Cardiac muscle cell (in vitro differentiated cells and primary cell): ENCODE data around the gene SLIT3. TPM values are rescaled to one million over a fixed set of nuclear protein-coding genes. Genes with fewer than 3 reads are reported as not detected.

Experiments
- DNase-seq, 2 donors: peaks; one replicate each; pipeline versions ENCODE4 v3.0.0 to v3.0.0-alpha.2; 2010 to 2017; ENCODE audit warnings: low read depth in 1 of 2, low spot score in 1 of 2
- H3K27ac ChIP-seq: fragments of 200-600 bp; sonication (generic); 2 replicates; pipeline ENCODE4 v1.5.1; 2016
- H3K27me3 ChIP-seq: fragments of 200-600 bp; sonication (generic); 2 replicates; pipeline ENCODE4 v1.6.0; 2016; ENCODE audit warnings: control low read depth
- H3K36me3 ChIP-seq: fragments of 200-600 bp; sonication (generic); 2 replicates; pipeline ENCODE4 v1.5.1; 2016; ENCODE audit warnings: control low read depth
- H3K4me1 ChIP-seq: fragments of 200-600 bp; sonication (generic); 2 replicates; pipeline ENCODE4 v1.8.1; 2017; ENCODE audit warnings: low read depth, mild to moderate bottlenecking, mixed run types
- H3K4me3 ChIP-seq: fragments of 200-600 bp; sonication (generic); 2 replicates; pipeline ENCODE4 v1.5.1; 2016; ENCODE audit warnings: mild to moderate bottlenecking
- H3K9me3 ChIP-seq: fragments of 200-600 bp; sonication (generic); 2 replicates; pipeline ENCODE4 v1.5.1; 2017; ENCODE audit warnings: low read depth, mild to moderate bottlenecking, control low read depth
- polyA plus RNA-seq: library from polyadenylated mRNA; unstranded; fragments of >200 nt; fragmentation: Nextera tagmentation; extraction: Ambion mirVana; gene quantifications from 2 replicates; pipeline ENCODE4 v1.2.1, GENCODE V29; 2016
- total RNA-seq: library from RNA; depleted of rRNA; stranded (reverse); fragments of >200 nt; gene quantifications from 2 replicates; pipeline ENCODE4 v1.2.3, GENCODE V29; 2016
- TF ChIP-seq, protein P1 (sequence below): IDR thresholded peaks from 2 replicates; pipeline ENCODE4 v1.5.1; 2012; ENCODE audit warnings: low read depth, mild to moderate bottlenecking, low read length

The SLIT3 gene
- total and polyA plus RNA-seq, 2 experiments from 2014 or later: 50.7 to 111 TPM

DNA sequence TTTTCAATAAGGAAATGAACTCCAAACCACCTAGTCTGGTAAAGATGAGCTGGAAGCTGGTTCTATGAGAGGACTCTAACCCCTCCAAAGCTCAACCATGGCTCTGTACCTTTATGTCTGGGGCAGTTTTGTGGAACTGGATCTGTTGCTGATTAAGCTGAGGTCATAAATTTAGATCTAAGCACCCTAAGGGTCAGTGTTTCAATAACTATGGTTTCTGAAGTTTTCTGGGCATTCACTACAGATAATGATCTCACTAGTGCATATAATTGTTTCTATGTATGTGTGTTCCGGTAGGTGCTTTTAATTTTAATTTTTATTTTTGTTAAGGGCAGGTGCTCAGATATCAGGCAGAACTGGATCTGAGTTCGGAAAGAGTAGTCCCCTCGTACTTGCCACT lies 463.1 kb downstream of the SLIT3 start:
- H3K4me3 ChIP-seq: no peak overlapping the region
- TF ChIP-seq, protein P1, sequence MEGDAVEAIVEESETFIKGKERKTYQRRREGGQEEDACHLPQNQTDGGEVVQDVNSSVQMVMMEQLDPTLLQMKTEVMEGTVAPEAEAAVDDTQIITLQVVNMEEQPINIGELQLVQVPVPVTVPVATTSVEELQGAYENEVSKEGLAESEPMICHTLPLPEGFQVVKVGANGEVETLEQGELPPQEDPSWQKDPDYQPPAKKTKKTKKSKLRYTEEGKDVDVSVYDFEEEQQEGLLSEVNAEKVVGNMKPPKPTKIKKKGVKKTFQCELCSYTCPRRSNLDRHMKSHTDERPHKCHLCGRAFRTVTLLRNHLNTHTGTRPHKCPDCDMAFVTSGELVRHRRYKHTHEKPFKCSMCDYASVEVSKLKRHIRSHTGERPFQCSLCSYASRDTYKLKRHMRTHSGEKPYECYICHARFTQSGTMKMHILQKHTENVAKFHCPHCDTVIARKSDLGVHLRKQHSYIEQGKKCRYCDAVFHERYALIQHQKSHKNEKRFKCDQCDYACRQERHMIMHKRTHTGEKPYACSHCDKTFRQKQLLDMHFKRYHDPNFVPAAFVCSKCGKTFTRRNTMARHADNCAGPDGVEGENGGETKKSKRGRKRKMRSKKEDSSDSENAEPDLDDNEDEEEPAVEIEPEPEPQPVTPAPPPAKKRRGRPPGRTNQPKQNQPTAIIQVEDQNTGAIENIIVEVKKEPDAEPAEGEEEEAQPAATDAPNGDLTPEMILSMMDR: no peak
- no peaks in the 10 kb centered on the region for H3K27me3 ChIP-seq

DNA sequence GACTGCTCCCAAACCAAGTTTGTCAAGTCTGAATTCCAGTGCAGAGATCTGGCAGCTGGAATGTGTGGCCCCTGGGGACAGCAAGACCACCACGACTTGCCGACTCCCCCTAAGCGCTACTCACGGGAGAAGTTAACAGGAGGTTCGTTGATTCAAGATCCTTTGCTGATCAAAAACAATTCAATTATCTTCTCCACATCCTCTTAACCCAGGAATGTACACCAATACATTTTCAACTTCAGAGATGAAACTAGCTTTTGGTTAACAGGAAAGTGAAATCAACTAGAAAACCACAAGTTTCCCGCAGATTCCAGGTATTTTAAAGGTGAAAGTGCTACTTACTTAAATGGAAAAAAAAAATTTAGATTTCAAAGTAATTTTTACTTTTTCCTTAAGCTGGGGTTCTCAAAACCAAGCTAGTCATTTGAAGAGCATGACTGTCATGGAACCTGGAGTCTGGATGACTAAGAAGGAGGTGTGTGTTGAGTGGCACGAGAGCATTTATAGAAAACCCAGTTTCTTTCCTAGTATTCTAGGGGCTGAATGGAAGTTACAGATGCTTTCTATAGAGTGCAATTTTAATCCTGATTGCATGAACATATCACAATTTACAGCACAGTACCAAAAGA lies 464.2 kb downstream of the SLIT3 start:
- H3K36me3 ChIP-seq: no peaks in the 10 kb centered on the region
- H3K27ac ChIP-seq: no peak overlapping the region
- peaks cover 6% of the 10 kb centered on the region for H3K4me1 ChIP-seq
- no peaks in the 10 kb centered on the region for H3K27me3 ChIP-seq
- H3K4me3 ChIP-seq: no peak overlapping the region
- no peak for DNase-seq
- H3K9me3 ChIP-seq: no peaks in the 10 kb centered on the region
- TF ChIP-seq, protein P1: no peak

More for the DNA sequence above, 463.1 kb downstream of the SLIT3 start:
- Histone ChIP-seq H3K4me1 (peaks cover 12% of the 10 kb centered on the region), H3K27ac (no peak overlapping the region), H3K36me3 (no peaks in the 10 kb centered on the region), H3K9me3 (no peaks in the 10 kb centered on the region)
- no peak for DNase-seq

DNA sequence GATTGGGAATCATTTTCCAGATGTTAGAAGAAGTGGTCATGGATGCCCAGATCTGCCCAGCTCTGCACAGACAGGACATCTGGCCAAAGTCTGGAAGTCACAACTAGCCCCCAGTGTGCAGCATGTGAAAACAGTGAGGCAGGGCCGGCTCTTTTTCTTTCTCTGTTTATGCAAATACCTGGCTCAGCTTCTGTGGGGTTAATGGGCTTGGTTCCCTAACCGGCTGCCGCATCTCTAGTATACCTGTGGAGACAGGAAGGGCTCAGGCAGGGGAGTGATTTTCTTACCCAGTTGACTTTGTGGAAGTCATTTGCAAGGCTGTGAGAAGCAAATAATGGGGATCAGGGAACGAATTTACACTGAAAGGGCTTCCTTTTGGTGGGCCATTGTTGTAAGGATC lies 467.0 kb downstream of the SLIT3 start:
- no peaks in the 10 kb centered on the region for H3K27me3 ChIP-seq
- H3K9me3 ChIP-seq: no peaks in the 10 kb centered on the region
- no peak overlapping the region for H3K4me3 ChIP-seq
- TF ChIP-seq, protein P1: no peak
- peaks cover 6% of the 10 kb centered on the region for H3K4me1 ChIP-seq
- H3K27ac ChIP-seq: no peak overlapping the region
- no peak for DNase-seq
- H3K36me3 ChIP-seq: no peaks in the 10 kb centered on the region

DNA sequence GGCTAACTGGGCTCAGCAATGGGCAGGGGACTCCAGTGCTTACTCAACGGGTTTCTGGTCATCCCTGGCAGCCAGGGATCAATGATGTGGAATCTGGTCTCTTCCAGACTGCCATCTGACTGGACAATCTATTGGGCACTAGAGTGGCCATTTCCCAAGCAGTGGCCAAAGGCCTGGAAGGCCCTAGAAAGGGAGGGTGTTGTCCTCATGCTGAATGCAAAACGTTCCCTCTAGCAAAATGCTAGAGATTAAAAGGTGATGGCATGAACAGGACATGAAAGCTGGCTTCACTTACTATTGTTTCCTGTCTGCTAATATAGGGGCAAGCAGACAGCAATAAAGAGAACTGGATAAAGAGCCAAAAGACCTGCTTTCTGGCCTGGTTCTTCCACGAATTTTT lies 467.6 kb downstream of the SLIT3 start:
- DNase-seq: no peak
- H3K36me3 ChIP-seq: no peaks in the 10 kb centered on the region
- TF ChIP-seq, protein P1: no peak
- H3K4me3 ChIP-seq: no peak overlapping the region
- no peaks in the 10 kb centered on the region for H3K27me3 ChIP-seq
- no peaks in the 10 kb centered on the region for H3K9me3 ChIP-seq
- no peak overlapping the region for H3K27ac ChIP-seq
- peaks cover 6% of the 10 kb centered on the region for H3K4me1 ChIP-seq

DNA sequence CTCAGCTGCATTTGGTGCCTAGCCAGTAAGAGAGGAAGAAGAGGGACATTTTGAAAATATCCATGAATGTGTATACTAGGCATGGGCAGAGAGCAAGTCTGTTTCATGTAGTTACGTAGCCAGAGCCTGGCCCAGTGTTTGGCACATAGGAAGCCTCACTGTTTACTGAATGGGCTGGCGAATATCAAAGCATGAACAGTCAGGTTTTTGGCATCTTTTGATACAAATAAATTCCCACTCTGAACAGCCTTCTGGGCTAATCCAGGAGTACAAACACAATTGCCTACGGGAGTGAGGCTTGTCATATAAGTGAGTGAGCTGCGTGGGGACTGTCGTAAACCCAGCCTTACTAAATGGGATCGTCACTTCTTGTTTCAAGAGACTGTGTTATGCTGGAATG lies 468.6 kb downstream of the SLIT3 start:
- no peak for DNase-seq
- H3K9me3 ChIP-seq: no peaks in the 10 kb centered on the region
- no peak overlapping the region for H3K4me3 ChIP-seq
- no peak overlapping the region for H3K27ac ChIP-seq
- TF ChIP-seq, protein P1: no peak
- no peaks in the 10 kb centered on the region for H3K27me3 ChIP-seq
- H3K36me3 ChIP-seq: no peaks in the 10 kb centered on the region
- peaks cover 7% of the 10 kb centered on the region for H3K4me1 ChIP-seq
